SU-DHL-6 (cell line): ENCODE data around the gene SLC38A8.

Source experiments
- H2AFZ ChIP-seq: fragments of 200-600 bp; sonication (generic); 2 replicates; pipeline ENCODE4 v1.6.1; 2014; ENCODE audit warnings: low read depth, mild to moderate bottlenecking, moderate library complexity, mixed read lengths, antibody characterized with exemption, low read length; ENCODE audit not compliant: severe bottlenecking
- H3F3A ChIP-seq: fragments of 200-600 bp; shearing (Covaris generic); 2 replicates; pipeline ENCODE4 v1.6.0; 2016; ENCODE audit warnings: antibody characterized with exemption, mild to moderate bottlenecking; ENCODE audit not compliant: insufficient read depth
- H3K27ac ChIP-seq: fragments of 200-600 bp; sonication (generic); 2 replicates; pipeline ENCODE4 v1.5.1; 2016; ENCODE audit warnings: low read depth, mild to moderate bottlenecking, low read length, moderate library complexity, mixed read lengths
- H3K27me3 ChIP-seq: fragments of 200-600 bp; sonication (generic), shearing (Covaris generic); 2 replicates; pipeline ENCODE4 v1.6.0; 2014; ENCODE audit warnings: mild to moderate bottlenecking, low read length
- H3K36me3 ChIP-seq: fragments of 200-600 bp; sonication (generic); 2 replicates; pipeline ENCODE4 v1.6.1; 2014; ENCODE audit warnings: mild to moderate bottlenecking, low read length, mixed read lengths
- H3K4me2 ChIP-seq: fragments of 300-600, 200-600 bp; shearing (Covaris generic), sonication (generic); 2 replicates; pipeline ENCODE4 v1.6.0; 2014; ENCODE audit warnings: low read length, low read depth, mild to moderate bottlenecking; ENCODE audit not compliant: poor library complexity, severe bottlenecking
- H3K4me3 ChIP-seq: fragments of 200-600 bp; sonication (generic); 2 replicates; pipeline ENCODE4 v1.5.1; 2014; ENCODE audit warnings: antibody characterized with exemption, low read length, mild to moderate bottlenecking, mixed read lengths; ENCODE audit not compliant: insufficient read depth, poor library complexity, severe bottlenecking
- H3K79me2 ChIP-seq: fragments of 200-600 bp; sonication (generic); 2 replicates; pipeline ENCODE4 v1.6.1; 2014; ENCODE audit warnings: mild to moderate bottlenecking, low read length, moderate library complexity; ENCODE audit not compliant: insufficient read depth
- H3K9ac ChIP-seq: fragments of 200-600 bp; sonication (generic); 2 replicates; pipeline ENCODE4 v1.7.0; 2014; ENCODE audit warnings: mild to moderate bottlenecking, low read length
- H3K9me2 ChIP-seq: fragments of 200-600 bp; sonication (generic); replicated peaks from 2 replicates; pipeline ENCODE4 v1.6.1; 2014; ENCODE audit warnings: low read length; ENCODE audit not compliant: insufficient read depth
- H3K9me3 ChIP-seq: fragments of 200-600 bp; sonication (generic); 2 replicates; pipeline ENCODE4 v1.6.1; 2014; ENCODE audit warnings: low read length, mixed read lengths; ENCODE audit not compliant: insufficient read depth
- H4K20me1 ChIP-seq: fragments of 200-600 bp; sonication (generic); 2 replicates; pipeline ENCODE4 v1.6.1; 2014; ENCODE audit warnings: low read depth, mild to moderate bottlenecking, antibody characterized with exemption, low read length, moderate library complexity, mixed read lengths
- CTCF ChIP-seq: fragments of 200-600 bp; sonication (generic); IDR thresholded peaks from one replicate; pipeline ENCODE4 v1.5.1; 2017; ENCODE audit warnings: antibody characterized with exemption, mild to moderate bottlenecking, low read length, moderate library complexity; ENCODE audit not compliant: insufficient read depth, poor library complexity, severe bottlenecking
- EZH2phosphoT487 ChIP-seq: fragments of 200-600 bp; sonication (generic), shearing (Covaris generic); conservative IDR thresholded peaks from 2 replicates; pipeline ENCODE4 v1.6.1; 2018; ENCODE audit warnings: mild to moderate bottlenecking, antibody characterized with exemption, low read length, moderate library complexity, mixed read lengths

The SLC38A8 gene

GRCh38 chr16:84003038-84003437 lies 39.6 kb downstream of the SLC38A8 start:
- H3K27me3 ChIP-seq = no peaks in the 10 kb centered on the region
- H3F3A ChIP-seq = no peaks in the 10 kb centered on the region
- H3K27ac ChIP-seq = no peak overlapping the region
- no peaks in the 10 kb centered on the region for H3K79me2 ChIP-seq
- no peaks in the 10 kb centered on the region for H4K20me1 ChIP-seq
- H3K36me3 ChIP-seq = no peaks in the 10 kb centered on the region
- H3K9me3 ChIP-seq = no peaks in the 10 kb centered on the region
- no peak overlapping the region for H2AFZ ChIP-seq
- no peak overlapping the region for H3K4me3 ChIP-seq
- H3K9me2 ChIP-seq = no peaks in the 10 kb centered on the region
- H3K9ac ChIP-seq = no peak overlapping the region
- no peak for TF ChIP-seq CTCF
- TF ChIP-seq EZH2phosphoT487 = no peak
- no peak overlapping the region for H3K4me2 ChIP-seq

- no peak overlapping the region for H3K9ac ChIP-seq
- no peaks in the 10 kb centered on the region for H4K20me1 ChIP-seq
- H3K9me2 ChIP-seq = no peaks in the 10 kb centered on the region
- H3K27me3 ChIP-seq = no peaks in the 10 kb centered on the region
- H2AFZ ChIP-seq = no peak overlapping the region
- no peak overlapping the region for H3K4me2 ChIP-seq
- TF ChIP-seq CTCF (no peak), EZH2phosphoT487 (no peak)
- no peak overlapping the region for H3K4me3 ChIP-seq
- no peaks in the 10 kb centered on the region for H3K9me3 ChIP-seq
- H3F3A ChIP-seq = no peaks in the 10 kb centered on the region
- H3K27ac ChIP-seq = no peak overlapping the region
- no peaks in the 10 kb centered on the region for H3K79me2 ChIP-seq
- no peaks in the 10 kb centered on the region for H3K36me3 ChIP-seq
Measured at GRCh38 chr16:84001726-84002125, 40.9 kb downstream of the SLC38A8 start.

GRCh38 chr16:84000989-84001642 lies 41.5 kb downstream of the SLC38A8 start:
- TF ChIP-seq EZH2phosphoT487 (no peak), CTCF (no peak)
- Histone ChIP-seq H3K27me3 (no peaks in the 10 kb centered on the region), H3K9ac (no peak overlapping the region)

More at GRCh38 chr16:84000989-84001642, 41.5 kb downstream of the SLC38A8 start:
- Histone ChIP-seq H3K27ac (no peak overlapping the region), H4K20me1 (no peaks in the 10 kb centered on the region), H3K9me3 (no peaks in the 10 kb centered on the region), H3F3A (no peaks in the 10 kb centered on the region), H3K9me2 (no peaks in the 10 kb centered on the region), H3K79me2 (no peaks in the 10 kb centered on the region), H2AFZ (no peak overlapping the region), H3K4me2 (no peak overlapping the region), H3K4me3 (no peak overlapping the region), H3K36me3 (no peaks in the 10 kb centered on the region)
